Small intestine (tissue), 7 donors: Measurements from ENCODE around the gene KRTAP5-1. TPM values are rescaled to one million over a fixed set of nuclear protein-coding genes. Genes with fewer than 3 reads are reported as not detected.

Source experiments
- DNase-seq, 2 donors: peaks; one replicate each; pipeline versions ENCODE4 v3.0.0 to v3.0.0-alpha.2; 2013
- FAIRE-seq: peaks from 2 replicates; lab custom pipeline; 2012; peaks lifted over from hg19 to GRCh38; lab: Jason Lieb, UNC
- H3K27ac ChIP-seq, 3 donors: one replicate each; pipeline ENCODE4 v1.5.1; 2013; ENCODE audit warnings: low read length in 2 of 3, mild to moderate bottlenecking in 2 of 3, control low read depth in 1 of 3, inconsistent platforms in 1 of 3, low read depth in 1 of 3, moderate library complexity in 1 of 3
- H3K27me3 ChIP-seq, 3 donors: one replicate each; pipeline ENCODE4 v1.6.1; 2013; ENCODE audit warnings: low read length in 3 of 3, inconsistent platforms in 1 of 3; ENCODE audit not compliant: control insufficient read depth in 3 of 3, insufficient read depth in 3 of 3
- H3K36me3 ChIP-seq, 3 donors: one replicate each; pipeline ENCODE4 v1.6.1; 2013; ENCODE audit warnings: low read length in 3 of 3, inconsistent platforms in 1 of 3, low read depth in 1 of 3, mild to moderate bottlenecking in 1 of 3, moderate library complexity in 1 of 3; ENCODE audit not compliant: control insufficient read depth in 3 of 3, insufficient read depth in 2 of 3
- H3K4me1 ChIP-seq, 3 donors: one replicate each; pipeline ENCODE4 v1.6.1; 2013; ENCODE audit warnings: low read length in 2 of 3, inconsistent platforms in 1 of 3, low read depth in 1 of 3, mild to moderate bottlenecking in 1 of 3, moderate library complexity in 1 of 3; ENCODE audit not compliant: control insufficient read depth in 3 of 3, insufficient read depth in 2 of 3
- H3K4me3 ChIP-seq, 3 donors: one replicate each; pipeline ENCODE4 v1.5.1; 2013; ENCODE audit warnings: low read length in 3 of 3, control low read depth in 1 of 3, inconsistent platforms in 1 of 3, low read depth in 1 of 3, mild to moderate bottlenecking in 1 of 3, moderate library complexity in 1 of 3
- H3K9me3 ChIP-seq, 2 donors: one replicate each; pipeline ENCODE4 v1.6.1; 2013; ENCODE audit warnings: low read depth in 1 of 2, low read length in 1 of 2; ENCODE audit not compliant: control insufficient read depth in 2 of 2, insufficient read depth in 1 of 2
- WGBS, 3 donors: extraction: QIAGEN DNeasy Blood & Tissue Kit; methylation state at CpG; one replicate each; pipeline ENCODE4 v1.1.7; 2013; 5-methylcytosine and 5-hydroxymethylcytosine counted together
- polyA plus RNA-seq, 4 donors: library from polyadenylated mRNA; stranded (reverse) in 3 of 4; unstranded in 1 of 4; fragments of 200-250 nt in 3 of 4; fragments of 120-200 nt in 1 of 4; gene quantifications; one replicate each; pipeline versions ENCODE4 v1.2.1 to v1.2.3, GENCODE V29; 2013
- donor health status: healthy with polysubstance abuse.
- donor health status: control.
- donor health status: control.
- donor health status: Bipolar disorder and iron deficiency.
- donor health status: healthy.

The KRTAP5-1 gene
- polyA plus RNA-seq, 4 donors = 2.0 TPM; not detected in 3

- H3K4me3 ChIP-seq = no peak overlapping the region
- H3K4me1 ChIP-seq = no peaks in the 10 kb centered on the region
- H3K36me3 ChIP-seq = peaks cover 0 to 48% (median 8%) of the 10 kb centered on the region in 3 donors
- WGBS, 3 donors = 81 to 86% (median 86%) methylated on average over 16 of the region's 16 CpGs
- no peak for DNase-seq
- H3K27me3 ChIP-seq = peaks cover 0 to 2% (median 0%) of the 10 kb centered on the region in 3 donors
- H3K27ac ChIP-seq = no peak overlapping the region
- FAIRE-seq = no peak
- no peaks in the 10 kb centered on the region for H3K9me3 ChIP-seq
Observed at GRCh38 chr11:1536065-1536843, 48.8 kb downstream of the KRTAP5-1 start.

GRCh38 chr11:1534682-1535081 is 50.4 kb downstream of the KRTAP5-1 start:
- WGBS, 3 donors = 86 to 88% (median 87%) methylated on average over 14 of the region's 14 CpGs
- Histone ChIP-seq H3K27ac (no peak overlapping the region), H3K4me3 (no peak overlapping the region), H3K9me3 (no peaks in the 10 kb centered on the region), H3K36me3 (peaks cover 0 to 56% (median 8%) of the 10 kb centered on the region in 3 donors), H3K27me3 (no peaks in the 10 kb centered on the region), H3K4me1 (no peaks in the 10 kb centered on the region)
- no peak for FAIRE-seq
- DNase-seq = no peak

Other genes with a start within 250 kb of the KRTAP5-1 start
- 1 to 10 TPM in 2 of 4 donors, under 1 TPM in 1, not detected in 1; 0.27 to 7.9 (median 3.3) TPM for gene BRSK2, start 195.3 kb downstream of the KRTAP5-1 start, polyA plus RNA-seq
- 10 to 100 TPM; 28.3 to 48.6 (median 42.0) TPM for gene MOB2, start 98.5 kb downstream of the KRTAP5-1 start, polyA plus RNA-seq
- gene DUSP8, start 13.0 kb downstream of the KRTAP5-1 start, polyA plus RNA-seq = 10 to 100 TPM in 1 of 4 donors, 1 to 10 TPM in 3; 3.1 to 15.0 (median 7.1) TPM
- under 1 TPM in 1 of 4 donors, not detected in 3; 0.07 TPM for gene KRTAP5-2, start 13.0 kb upstream of the KRTAP5-1 start, polyA plus RNA-seq
- not detected for gene KRTAP5-3, start 23.2 kb upstream of the KRTAP5-1 start, polyA plus RNA-seq
- gene KRTAP5-4, start 36.9 kb upstream of the KRTAP5-1 start, polyA plus RNA-seq = not detected
- gene KRTAP5-5, start 44.5 kb upstream of the KRTAP5-1 start, polyA plus RNA-seq = under 1 TPM in 1 of 4 donors, not detected in 3; 0.65 TPM
- gene KRTAP5-6, start 111.9 kb upstream of the KRTAP5-1 start, polyA plus RNA-seq = not detected
- under 1 TPM in 3 of 4 donors, not detected in 1; 0.32 to 0.54 (median 0.43) TPM for gene IFITM10, start 165.3 kb upstream of the KRTAP5-1 start, polyA plus RNA-seq
- gene CTSD, start 178.6 kb upstream of the KRTAP5-1 start, polyA plus RNA-seq = 100 to 1,000 TPM; 537 to 799 (median 556) TPM
- gene SYT8, start 249.7 kb upstream of the KRTAP5-1 start, polyA plus RNA-seq = 10 to 100 TPM in 2 of 4 donors, 1 to 10 TPM in 2; 3.1 to 46.5 (median 24.2) TPM